HG03025 (cell line): ENCODE measurements around the gene TASOR.
"Not testable (repeated sequence)": the region's sequence is repeated elsewhere in the genome, so short reads cannot be mapped to it uniquely, and the experiment has no call there.

Experiments
- ATAC-seq: cut with Tn5 transposase; IDR thresholded peaks from one replicate; pipeline ENCODE4 v1.9.1; 2021; ENCODE audit warnings: mild to moderate bottlenecking, moderate library complexity; ENCODE audit not compliant: unreplicated experiment, low FRiP score

TASOR gene, protein sequence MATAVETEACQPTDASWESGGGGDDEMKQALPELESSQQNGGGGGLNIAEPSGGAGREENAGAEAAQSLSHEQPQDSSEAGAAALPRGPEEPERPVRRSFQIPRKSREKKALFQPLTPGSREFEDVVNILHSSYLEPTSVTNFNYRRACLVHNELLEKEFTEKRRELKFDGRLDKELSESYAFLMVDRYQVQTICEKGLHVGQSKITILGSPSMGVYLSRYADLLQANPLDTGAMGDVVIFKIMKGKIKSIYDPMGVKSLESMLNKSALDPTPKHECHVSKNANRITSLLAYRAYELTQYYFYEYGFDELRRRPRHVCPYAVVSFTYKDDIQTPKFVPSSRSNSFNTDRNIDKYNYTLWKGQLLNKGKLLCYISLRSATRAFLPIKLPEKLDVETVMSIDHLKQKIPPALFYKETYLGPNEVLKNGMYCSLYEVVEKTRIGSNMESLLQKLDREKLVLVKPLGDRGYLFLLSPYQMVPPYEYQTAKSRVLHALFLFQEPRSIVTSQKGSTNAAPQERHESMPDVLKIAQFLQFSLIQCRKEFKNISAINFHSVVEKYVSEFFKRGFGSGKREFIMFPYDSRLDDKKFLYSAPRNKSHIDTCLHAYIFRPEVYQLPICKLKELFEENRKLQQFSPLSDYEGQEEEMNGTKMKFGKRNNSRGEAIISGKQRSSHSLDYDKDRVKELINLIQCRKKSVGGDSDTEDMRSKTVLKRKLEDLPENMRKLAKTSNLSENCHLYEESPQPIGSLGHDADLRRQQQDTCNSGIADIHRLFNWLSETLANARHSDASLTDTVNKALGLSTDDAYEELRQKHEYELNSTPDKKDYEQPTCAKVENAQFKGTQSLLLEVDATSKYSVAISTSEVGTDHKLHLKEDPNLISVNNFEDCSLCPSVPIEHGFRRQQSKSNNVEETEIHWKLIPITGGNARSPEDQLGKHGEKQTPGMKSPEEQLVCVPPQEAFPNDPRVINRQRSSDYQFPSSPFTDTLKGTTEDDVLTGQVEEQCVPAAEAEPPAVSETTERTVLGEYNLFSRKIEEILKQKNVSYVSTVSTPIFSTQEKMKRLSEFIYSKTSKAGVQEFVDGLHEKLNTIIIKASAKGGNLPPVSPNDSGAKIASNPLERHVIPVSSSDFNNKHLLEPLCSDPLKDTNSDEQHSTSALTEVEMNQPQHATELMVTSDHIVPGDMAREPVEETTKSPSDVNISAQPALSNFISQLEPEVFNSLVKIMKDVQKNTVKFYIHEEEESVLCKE (N-terminal part only)

DNA sequence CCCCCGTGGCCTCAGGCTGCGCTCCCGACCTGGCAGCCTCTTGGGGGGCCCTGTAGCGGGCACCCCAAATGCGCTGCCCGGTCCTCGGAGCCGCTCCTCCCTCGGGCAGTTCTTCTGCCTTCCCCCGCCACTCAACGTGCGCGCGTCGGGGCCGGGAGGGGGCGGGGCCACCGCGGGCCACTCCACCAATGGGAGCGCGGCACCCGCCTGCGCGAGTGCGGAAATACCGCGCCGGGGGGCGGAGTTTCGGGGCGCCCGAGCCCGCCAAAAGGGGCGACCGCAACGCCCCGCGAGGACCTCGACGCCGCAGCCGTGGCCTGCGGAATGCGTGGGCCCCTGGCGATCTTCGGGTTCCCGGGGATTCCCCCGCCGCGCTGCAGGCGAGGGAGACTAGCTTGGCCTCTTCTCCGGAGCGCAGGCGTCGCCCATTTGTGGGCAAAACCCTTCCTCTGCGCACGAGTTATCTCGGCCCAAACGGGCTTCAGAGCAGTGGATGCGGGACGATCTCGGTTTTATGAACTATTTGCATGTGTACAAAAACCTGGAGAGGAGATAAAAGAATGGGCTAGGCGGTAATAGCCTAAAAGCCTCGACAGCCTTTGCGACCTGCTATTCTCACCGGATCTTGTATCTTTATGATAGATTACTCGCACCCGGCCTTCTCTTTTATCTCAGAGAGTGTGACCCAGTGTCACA lies at the start of gene TASOR:
TASOR (minus strand) TSS at position 144 of the 696 bp plus-strand sequence. CDS start 259 bp downstream, outside the sequence.
- ATAC-seq, result peak; percentile 70

DNA sequence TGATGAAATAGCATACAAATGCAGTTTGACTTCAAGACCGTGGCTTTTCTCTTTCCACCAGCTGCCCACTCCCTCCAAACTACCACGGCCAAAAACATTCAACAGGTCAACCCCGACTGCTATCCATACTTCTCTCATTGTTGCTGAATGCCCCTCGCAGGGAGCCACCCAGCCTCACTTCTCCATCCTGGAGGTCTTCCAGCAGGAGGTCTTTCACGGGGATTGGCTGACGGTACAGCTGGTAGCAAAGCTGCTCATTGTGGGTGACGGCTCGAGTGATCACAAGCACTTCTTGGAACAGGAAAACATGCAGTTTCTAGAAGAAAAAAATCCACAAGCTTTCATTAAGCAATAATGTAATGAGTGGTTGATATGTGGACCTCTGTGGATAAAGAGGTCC lies 49.0 kb upstream of the TASOR start:
- no peak for ATAC-seq

DNA sequence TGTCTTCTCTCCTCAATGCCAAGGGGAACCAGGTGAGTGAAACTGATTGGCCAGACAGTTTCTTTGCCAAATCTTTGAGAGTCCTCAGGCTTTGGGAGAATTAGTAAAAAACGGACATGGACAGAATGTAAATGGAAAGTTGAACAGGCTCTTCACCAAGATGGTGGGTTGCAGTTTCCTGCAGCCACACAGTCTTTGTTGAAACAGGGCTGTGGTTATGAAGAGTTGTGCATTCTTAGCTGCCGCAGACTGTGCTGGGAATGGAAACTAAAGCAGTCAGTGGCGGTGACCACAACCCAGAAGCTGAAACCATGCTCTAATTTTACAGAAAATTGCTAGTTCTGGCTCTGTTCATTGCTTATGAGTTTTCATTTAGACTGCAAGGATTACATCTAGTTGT lies 42.1 kb upstream of the TASOR start:
- peak; percentile 88 for ATAC-seq

DNA sequence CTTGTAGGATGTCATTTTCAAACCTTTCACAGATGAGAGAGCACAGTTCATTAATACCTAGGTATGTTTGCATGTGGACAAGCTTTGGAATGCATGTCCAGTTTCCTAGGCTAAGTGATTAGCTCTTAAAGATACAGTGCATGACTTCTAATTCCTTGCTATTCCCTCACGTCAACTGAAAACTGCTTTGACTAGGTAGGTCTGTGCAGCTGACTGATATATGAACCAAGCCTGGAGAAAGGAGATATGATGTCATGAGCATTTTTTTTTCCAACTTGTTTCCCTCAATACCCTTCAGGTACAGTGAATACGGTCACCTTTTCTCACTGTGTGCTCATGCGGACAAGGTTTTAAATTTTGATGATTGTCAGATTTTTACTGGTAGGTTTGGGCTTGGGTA lies 41.6 kb upstream of the TASOR start:
- no peak for ATAC-seq

DNA sequence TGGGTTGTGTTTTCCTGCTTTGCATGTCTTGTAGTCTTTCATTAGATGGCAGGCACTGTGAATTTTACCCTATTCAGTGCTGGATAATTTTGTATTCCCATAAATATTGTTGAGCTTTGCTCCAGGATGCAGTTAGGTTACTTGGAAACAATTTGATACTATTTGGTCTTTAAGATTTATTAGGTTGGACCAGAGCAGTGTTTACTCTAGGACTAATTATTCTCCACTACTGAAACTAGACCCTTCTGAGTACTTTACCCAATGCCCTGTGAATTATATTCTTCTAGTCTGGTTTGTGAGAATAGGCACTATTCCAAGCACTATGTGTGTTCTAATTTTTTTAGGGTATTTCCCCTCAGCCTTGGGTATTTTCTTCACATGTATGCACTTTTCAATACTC lies 37.8 kb upstream of the TASOR start:
- ATAC-seq, result no peak

DNA sequence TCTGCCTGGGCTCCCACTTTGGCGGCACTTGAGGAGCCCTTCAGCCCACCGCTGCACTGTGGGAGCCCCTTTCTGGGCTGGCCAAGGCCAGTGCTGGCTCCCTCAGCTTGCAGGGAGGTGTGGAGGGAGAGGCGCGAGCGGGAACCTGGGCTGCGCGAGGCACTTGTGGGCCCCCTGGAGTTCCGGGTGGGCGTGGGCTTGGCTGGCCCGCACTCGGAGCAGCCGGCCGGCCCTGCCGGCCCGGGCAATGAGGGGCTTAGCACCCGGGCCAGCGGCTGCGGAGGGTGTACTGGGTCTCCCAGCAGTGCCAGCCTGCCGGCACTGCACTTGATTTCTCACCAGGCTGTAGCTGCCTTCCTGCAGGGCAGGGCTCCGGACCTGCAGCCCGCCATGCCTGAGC lies 35.7 kb upstream of the TASOR start:
- ATAC-seq, result not testable (repeated sequence)

DNA sequence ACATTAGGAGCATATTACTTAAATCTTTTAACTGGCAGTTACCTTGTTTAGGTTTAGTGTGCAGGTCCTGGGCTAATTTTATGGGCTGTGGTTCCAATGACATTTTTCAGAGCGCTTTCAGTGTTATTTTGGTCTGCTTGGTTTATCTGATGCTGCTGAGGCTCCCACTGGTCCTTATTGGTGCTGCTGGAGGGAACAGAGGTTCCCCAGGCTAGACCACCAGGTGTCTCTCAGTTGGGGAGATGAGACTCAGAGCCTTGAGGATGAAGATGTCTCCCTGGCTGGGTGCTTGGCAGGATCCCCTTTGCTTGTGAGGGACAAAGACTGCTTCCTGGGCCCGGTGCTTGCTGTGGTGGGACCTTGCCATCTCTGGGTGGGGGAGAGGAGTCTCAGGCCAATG lies 28.3 kb upstream of the TASOR start:
- ATAC-seq, result no peak

DNA sequence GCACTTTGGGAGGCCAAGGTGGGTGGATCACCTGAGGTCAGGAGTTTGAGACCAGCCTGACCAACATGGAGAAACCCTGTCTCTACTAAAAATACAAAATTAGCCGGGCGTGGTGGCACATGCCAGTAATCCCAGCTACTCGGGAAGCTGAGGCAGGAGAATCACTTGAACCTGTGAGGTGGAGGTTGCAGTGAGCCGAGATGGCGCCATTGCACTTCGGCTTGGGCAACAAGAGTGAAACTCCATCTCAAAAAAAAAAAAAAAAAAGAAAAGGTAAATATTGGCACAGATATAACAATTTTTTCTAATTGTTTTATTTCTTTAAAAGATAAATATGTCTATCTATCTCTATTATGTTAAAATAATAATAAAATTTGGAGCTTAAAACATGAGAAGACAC lies 24.3 kb upstream of the TASOR start:
- not testable (repeated sequence) for ATAC-seq

DNA sequence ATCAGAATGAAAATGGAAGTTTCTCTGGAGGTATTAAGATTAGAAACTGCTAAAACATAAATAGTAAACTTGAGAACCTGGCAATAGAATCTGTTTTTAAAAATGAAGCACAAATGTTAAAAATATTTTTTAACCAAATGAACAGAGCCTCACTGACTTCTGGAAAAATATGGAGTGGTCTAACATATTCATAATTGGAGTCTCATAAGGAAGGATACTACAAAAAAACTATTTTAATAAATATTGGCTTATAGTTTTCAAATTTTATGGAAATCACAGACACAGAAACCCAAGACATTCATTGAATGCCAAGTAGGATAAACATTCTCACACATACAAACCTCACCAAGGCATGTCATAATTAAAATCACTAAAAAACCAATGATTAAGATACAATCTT lies 23.6 kb upstream of the TASOR start:
- no peak for ATAC-seq

DNA sequence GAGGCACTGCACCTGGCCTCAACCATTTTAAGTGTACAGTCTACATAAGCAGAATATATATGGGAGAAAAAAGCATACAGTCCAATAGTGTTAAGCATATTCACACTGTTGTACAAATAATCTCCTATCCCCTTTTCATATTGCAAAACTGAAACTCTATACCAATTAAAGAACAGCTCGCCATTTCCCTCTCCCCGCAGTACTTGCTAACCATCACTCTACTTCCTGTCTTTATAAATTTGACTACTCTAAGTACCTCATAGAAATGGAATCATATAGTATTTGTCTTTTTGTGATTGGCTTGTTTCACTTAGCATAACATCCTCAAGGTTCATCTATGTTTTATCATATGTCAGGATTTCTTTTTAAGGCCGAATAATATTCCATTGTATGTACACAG lies 21.6 kb upstream of the TASOR start:
- no peak for ATAC-seq

DNA sequence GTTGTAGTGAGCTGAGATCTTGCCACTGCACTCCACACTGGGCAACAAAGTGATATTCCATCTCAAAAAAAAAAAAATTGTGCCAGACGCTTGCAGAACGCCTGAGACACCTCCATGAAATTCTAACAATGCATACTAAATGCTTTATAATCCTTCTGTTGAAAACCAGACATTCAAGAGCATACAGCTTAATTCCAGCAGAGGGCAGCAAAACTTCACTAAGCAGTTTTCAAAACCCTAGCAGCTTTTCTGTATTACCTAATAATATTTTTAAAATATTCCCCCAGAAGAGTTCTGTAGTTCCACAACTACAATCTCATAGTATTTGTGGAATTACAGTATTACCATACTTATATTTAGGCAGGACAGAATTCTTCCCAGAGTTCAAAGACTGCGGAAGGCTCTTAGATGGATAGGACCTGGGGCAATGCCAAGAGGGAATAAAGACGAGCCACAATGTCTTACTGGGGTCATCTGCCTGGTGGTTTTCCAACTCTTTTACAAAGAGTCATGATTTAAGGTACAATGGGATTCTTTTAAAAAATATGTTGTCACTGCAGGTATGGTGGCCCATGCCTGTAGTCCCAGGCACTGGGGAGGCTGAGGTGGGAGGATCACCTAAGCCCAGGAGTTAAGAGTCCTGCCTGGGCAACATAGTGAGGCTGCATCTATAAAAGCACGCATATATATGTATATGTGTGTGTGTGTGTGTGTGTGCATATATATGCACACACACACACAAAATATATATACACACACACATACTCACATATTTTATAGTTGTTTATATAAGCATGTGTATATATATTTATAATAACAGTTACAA lies 19.6 kb upstream of the TASOR start:
- no peak for ATAC-seq

DNA sequence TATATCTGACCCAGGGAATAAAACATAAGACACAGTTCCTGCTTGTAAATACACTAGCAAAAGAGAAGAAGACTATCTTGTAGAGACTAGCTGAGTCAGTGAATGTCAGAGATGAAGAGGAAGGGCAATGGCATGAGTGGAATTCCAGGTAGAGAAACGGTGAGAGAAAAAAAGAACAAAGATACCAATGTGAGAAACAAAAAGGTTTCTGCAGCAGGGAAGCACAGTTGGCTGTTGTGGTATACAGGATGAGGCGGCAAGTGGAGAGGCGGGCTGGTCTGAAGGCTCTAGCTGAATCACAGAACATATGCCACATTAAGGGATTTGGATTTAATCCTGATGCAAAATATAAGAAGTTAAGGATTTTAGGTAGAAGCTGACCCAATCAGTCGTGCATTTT lies 17.1 kb upstream of the TASOR start:
- ATAC-seq, result no peak

DNA sequence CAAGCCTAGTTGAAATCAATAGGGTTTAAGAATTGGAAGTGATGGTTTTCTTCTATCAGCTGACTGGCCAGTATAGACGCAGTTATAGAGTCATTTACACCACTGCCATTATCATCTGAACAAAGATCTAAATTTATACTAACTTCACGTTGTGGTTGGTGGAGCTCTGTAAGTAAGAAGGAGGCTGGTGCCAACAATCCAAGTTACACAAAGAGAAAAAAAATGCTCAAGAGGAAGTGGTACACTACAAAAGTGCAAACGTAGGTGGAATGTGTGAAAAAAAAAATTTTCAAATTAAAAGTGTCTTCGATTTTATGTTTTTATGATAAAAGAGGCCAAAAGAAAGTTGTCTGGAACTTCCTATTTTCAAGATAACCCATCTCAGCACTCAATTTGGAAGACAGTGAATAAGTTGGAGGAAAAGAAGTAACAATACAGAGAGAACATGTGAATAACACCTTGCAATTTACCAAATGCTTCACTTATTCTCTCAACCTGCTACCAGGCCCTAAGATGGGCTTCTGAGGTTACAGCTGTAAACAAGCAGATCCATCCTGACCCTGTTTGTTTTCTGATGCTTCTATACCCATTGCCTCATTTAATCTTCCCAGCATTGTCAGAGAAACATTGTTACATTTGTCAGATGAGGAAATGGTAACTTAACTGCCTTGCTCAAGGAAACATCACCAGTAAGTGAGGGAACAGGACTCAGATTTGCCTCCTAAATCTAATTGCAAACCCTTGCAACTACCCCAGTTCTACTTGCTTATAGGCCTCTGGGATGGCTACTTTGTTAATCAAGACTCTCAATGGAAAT lies 12.0 kb upstream of the TASOR start:
- no peak for ATAC-seq

DNA sequence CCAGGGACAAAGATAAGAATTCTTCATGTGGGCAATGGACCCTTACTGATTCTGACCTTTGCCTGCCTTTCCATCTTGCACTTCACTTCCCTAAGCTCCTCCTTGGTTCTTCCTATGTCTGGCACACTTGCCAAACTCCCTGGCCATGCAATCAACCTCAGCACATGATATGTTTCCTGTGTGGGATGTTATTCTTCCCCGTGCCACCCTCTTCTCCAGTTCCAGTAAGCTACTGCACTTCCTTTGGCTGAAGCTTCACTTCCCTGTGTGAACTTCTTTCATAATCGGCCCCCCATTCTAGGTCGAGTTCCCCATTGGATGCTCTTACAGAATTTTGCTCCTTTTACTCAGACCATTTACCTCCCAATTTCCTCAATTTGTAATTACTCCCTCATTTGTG lies 10.7 kb upstream of the TASOR start:
- ATAC-seq, result no peak

DNA sequence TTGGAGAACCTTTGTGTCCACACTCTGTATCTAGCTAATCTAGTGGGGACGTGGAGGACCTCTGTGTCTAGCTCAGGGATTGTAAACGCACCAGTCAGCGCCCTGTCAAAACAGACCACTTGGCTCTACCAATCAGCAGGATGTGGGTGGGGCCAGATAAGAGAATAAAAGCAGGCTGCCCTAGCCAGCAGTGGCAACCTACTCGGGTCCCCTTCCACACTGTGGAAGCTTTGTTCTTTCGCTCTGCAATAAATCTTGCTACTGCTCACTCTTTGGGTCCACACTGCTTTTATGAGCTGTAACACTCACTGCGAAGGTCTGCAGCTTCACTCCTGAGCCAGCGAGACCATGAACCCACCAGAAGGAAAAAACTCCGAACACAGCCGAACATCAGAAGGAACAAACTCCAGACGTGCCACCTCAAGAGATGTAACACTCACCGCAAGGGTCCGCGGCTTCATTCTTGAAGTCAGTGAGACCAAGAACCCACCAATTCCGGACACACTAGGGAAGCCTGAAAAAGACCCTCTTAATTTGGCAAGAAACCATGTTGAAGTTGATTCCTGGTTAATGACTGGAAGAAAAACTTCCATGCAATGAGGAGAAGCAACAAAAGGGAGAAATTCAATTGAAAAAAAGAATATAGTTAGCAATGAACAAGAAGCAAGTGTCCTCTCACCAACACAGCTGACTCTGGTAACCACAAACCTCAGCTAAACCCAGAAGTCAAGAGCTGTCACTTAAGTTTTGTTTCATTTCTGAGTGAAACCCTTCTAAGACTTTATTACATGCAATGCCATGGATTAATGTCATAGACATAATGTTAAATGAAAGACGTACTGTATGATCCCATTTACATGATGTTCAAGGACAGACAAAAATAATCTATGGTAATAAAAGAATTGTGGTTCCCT lies 9.7 kb upstream of the TASOR start:
- ATAC-seq, result not testable (repeated sequence)

DNA sequence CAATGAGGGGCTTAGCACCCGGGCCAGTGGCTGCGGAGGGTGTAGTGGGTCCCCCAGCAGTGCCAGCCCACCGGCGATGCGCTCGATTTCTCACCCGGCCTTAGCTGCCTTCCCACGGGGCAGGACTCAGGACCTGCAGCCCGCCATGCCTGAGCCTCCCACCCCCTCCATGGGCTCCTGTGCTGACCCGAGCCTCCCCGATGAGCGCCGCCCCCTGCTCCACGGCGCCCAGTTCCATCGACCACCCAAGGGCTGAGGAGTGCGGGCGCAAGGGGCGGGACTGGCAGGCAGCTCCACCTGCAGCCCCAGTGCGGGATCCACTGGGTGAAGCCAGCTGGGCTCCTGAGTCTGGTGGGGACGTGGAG lies 8.9 kb upstream of the TASOR start:
- ATAC-seq, result not testable (repeated sequence)

DNA sequence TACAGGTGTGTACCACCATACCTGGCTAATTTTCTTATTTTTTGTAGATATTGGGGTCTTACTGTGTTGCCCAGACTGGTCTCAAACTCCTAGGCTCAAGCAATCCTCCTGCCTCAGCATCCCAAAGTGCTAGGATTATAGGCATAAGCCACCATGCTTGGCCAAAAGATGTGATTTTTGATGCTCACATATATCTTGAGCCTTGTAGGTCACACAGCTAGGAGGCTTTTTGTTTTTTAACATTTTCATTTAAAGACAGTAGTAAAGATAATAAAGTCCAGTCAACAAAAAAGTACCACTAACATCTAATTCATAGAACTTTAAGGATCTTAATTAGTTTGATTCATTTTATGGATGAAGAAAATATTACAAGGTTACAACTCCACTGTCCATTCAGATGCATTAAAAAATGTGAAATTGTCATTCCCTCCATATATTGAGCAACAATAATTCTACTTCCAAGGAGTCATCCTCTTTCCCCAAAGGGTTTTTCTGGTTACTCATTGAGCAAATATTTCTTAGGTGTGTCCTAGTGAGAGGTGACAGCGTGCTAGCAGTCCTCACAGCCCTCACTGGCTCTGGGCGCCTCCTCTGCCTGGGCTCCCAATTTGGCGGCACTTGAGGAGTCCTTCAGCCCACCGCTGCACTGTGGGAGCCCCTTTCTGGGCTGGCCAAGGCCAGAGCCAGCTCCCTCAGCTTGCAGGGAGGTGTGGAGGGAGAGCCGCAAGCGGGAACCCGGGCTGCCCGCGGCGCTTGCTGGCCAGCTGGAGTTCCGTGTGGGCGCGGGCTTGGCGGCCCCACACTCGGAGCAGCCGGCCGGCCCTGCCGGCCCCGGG lies 8.3 kb upstream of the TASOR start:
- ATAC-seq, result no peak
